Skeletal muscle satellite cell (primary cell): ENCODE measurements around the gene CTDSPL2.
"Not testable (repeated sequence)": the region's sequence is repeated elsewhere in the genome, so short reads cannot be mapped to it uniquely, and the experiment has no call there.

Experiments used
- H3K27me3 ChIP-seq: 2 replicates; pipeline ENCODE4 v1.7.0; 2013; ENCODE audit warnings: low read length; ENCODE audit not compliant: control insufficient read depth, insufficient read depth
- H3K36me3 ChIP-seq: 2 replicates; pipeline ENCODE4 v1.7.0; 2013; ENCODE audit warnings: mild to moderate bottlenecking, control low read depth, low read length; ENCODE audit not compliant: insufficient read depth
- H3K4me1 ChIP-seq: 2 replicates; pipeline ENCODE4 v1.7.0; 2013; ENCODE audit warnings: low read length; ENCODE audit not compliant: control insufficient read depth, insufficient read depth
- H3K4me2 ChIP-seq: 2 replicates; pipeline ENCODE4 v1.7.0; 2013; ENCODE audit warnings: mild to moderate bottlenecking, low read length
- H3K4me3 ChIP-seq: 2 replicates; pipeline ENCODE4 v1.7.0; 2013; ENCODE audit warnings: low read length
- H3K9ac ChIP-seq: 2 replicates; pipeline ENCODE4 v1.7.0; 2013; ENCODE audit warnings: mild to moderate bottlenecking, low read depth, low read length, moderate library complexity
- H3K9me3 ChIP-seq: replicated peaks from 2 replicates; pipeline ENCODE4 v1.7.0; 2013; ENCODE audit warnings: mild to moderate bottlenecking, control low read depth, low read length

CTDSPL2 gene

DNA sequence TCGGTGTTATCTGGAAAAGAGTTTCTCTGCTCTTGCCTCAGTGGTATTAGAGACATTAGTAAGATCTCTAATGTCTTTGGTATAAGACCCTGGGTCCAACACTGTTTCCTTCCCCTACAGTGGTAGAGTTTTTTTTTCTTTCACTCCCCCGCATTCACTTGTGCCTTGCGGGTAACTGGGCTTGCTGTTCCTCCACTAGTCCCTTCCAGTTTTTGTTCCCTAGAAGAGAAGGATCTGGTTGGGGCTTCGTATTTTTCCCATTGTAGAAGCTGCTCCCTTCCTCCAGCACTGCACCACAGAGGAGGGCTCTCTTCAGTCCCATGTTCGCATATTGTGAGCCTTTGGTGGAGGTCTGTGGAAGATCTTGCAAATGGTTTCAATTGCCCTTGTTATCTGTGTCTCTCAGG, 13.7 kb downstream of the CTDSPL2 start:
- no peaks in the 10 kb centered on the region for H3K36me3 ChIP-seq

DNA sequence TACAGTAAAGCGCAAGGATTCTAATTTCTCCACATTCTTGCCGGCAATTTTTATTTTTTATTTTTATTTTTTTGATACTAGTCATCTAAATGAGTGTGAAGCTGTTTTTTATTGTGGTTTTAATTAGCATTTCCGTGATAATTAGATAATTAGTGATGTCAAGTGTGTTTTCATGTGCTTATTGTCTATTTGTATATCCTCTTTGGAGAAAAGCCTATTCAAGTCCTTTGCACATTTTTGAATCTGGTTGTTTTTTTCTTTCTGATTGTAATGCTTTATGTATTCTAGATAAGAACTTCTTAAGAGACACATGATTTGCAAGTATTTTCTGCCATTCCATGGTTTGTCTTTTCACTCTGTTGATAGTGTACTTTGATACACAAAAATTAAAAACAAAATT, 16.1 kb downstream of the CTDSPL2 start:
- H3K4me3 ChIP-seq = no peak overlapping the region
- no peaks in the 10 kb centered on the region for H3K4me1 ChIP-seq
- no peaks in the 10 kb centered on the region for H3K27me3 ChIP-seq
- peaks cover 7% of the 10 kb centered on the region for H3K36me3 ChIP-seq
- no peak overlapping the region for H3K9ac ChIP-seq
- H3K4me2 ChIP-seq = no peak overlapping the region
- no peaks in the 10 kb centered on the region for H3K9me3 ChIP-seq

More for the DNA sequence above, 13.7 kb downstream of the CTDSPL2 start:
- Histone ChIP-seq H3K9ac (no peak overlapping the region), H3K4me2 (no peak overlapping the region), H3K9me3 (no peaks in the 10 kb centered on the region), H3K4me1 (peaks cover 6% of the 10 kb centered on the region), H3K4me3 (no peak overlapping the region), H3K27me3 (no peaks in the 10 kb centered on the region)

- H3K4me2 ChIP-seq = no peak overlapping the region
- no peak overlapping the region for H3K9ac ChIP-seq
- no peaks in the 10 kb centered on the region for H3K9me3 ChIP-seq
- H3K4me1 ChIP-seq = no peaks in the 10 kb centered on the region
- H3K27me3 ChIP-seq = no peaks in the 10 kb centered on the region
- H3K4me3 ChIP-seq = no peak overlapping the region
- peaks cover 7% of the 10 kb centered on the region for H3K36me3 ChIP-seq
Observed at GRCh38 chr15:44447772-44448376, 20.4 kb downstream of the CTDSPL2 start.

DNA sequence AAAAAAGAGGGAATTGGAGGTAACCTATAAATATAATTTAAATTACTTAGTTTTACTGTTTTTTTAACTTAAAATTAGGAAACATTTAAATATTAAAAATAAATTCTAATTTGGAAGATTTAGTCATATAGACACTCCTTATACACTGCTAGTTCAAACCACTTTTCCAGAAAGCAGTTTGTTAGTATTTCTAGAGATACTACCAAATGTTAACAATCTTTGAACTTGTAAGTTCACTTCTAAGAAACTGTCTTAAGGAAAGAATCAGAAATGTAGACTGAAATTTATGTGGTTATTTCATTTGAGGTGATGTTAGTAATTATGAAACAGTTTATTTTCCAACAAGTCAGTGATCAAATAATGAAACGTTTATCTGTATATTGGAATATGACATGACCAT, 22.7 kb downstream of the CTDSPL2 start:
- no peaks in the 10 kb centered on the region for H3K27me3 ChIP-seq
- peaks cover 7% of the 10 kb centered on the region for H3K36me3 ChIP-seq
- H3K9me3 ChIP-seq = no peaks in the 10 kb centered on the region
- no peak overlapping the region for H3K4me3 ChIP-seq
- no peak overlapping the region for H3K4me2 ChIP-seq
- no peak overlapping the region for H3K9ac ChIP-seq
- no peaks in the 10 kb centered on the region for H3K4me1 ChIP-seq

DNA sequence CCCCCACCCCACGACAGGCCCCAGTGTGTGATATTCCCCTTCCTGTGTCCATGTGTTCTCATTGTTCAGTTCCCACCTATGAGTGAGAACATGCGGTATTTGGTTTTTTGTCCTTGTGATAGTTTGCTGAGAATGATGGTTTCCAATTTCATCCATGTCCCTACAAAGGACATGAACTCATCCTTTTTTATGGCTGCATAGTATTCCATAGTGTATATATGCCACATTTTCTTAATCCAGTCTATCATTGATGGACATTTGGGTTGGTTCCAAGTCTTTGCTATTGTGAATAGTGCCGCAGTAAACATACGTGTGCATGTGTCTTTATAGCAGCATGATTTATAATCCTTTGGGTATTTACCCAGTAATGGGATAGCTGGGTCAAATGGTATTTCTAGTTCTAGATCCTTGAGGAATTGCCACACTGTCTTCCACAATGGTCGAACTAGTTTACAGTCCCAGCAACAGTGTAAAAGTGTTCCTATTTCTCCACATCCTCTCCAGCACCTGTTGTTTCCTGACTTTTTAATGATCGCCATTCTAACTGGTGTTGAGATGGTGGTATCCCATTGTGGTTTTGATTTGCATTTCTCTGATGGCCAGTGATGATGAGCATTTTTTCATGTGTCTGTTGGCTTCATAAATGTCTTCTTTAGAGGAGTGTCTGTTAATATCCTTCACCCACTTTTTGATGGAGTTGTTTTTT, 26.3 kb downstream of the CTDSPL2 start:
- H3K4me3 ChIP-seq, H3K9me3 ChIP-seq, H3K4me1 ChIP-seq, H3K36me3 ChIP-seq, H3K9ac ChIP-seq, H3K4me2 ChIP-seq, H3K27me3 ChIP-seq: not testable (repeated sequence)

- Histone ChIP-seq H3K4me1 (no peaks in the 10 kb centered on the region), H3K27me3 (no peaks in the 10 kb centered on the region), H3K4me3 (no peak overlapping the region), H3K9ac (no peak overlapping the region), H3K36me3 (peaks cover 25% of the 10 kb centered on the region), H3K4me2 (no peak overlapping the region), H3K9me3 (no peaks in the 10 kb centered on the region)
Observed at GRCh38 chr15:44458429-44458828, 31.0 kb downstream of the CTDSPL2 start.

DNA sequence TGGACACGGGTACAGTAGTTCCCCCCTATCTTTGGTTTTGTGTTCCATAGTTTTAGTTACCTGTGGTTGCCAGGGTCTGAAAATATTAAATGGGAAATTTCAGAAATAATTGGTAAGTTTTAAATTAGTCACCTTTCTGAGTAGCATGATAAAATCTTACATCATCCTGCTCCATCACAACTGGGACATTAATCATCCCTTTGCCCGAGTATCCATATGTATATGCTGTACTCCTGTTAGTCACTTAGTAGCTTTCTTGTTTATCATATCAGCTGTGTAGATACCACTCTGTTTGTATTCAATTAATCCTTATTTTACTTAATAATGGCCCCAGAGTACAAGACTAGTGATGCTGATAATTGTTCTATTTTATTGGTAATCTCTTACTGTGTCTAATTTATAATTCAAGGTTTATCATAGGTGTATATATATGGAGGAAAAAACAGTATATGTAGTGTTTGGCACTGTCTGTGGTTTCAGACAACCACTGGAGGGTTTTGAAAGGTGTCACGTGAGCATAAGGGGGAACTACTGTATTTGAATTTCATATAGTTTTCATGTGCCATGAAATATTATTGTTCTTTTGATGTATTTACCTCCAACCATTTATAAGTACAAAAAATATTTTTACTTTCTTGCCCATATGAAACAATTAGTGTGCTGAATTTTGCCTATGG, 41.4 kb downstream of the CTDSPL2 start:
- Histone ChIP-seq H3K4me3 (no peak overlapping the region), H3K9ac (no peak overlapping the region)

GRCh38 chr15:44471885-44472455, 44.5 kb downstream of the CTDSPL2 start:
- no peak overlapping the region for H3K9ac ChIP-seq
- H3K36me3 ChIP-seq = no peaks in the 10 kb centered on the region
- H3K4me3 ChIP-seq = no peak overlapping the region
- no peak overlapping the region for H3K4me2 ChIP-seq
- no peaks in the 10 kb centered on the region for H3K27me3 ChIP-seq
- H3K9me3 ChIP-seq = no peaks in the 10 kb centered on the region
- peaks cover 9% of the 10 kb centered on the region for H3K4me1 ChIP-seq

More for the DNA sequence above, 41.4 kb downstream of the CTDSPL2 start:
- Histone ChIP-seq H3K36me3 (peaks cover 6% of the 10 kb centered on the region), H3K4me2 (no peak overlapping the region), H3K9me3 (no peaks in the 10 kb centered on the region), H3K4me1 (peaks cover 9% of the 10 kb centered on the region), H3K27me3 (no peaks in the 10 kb centered on the region)

DNA sequence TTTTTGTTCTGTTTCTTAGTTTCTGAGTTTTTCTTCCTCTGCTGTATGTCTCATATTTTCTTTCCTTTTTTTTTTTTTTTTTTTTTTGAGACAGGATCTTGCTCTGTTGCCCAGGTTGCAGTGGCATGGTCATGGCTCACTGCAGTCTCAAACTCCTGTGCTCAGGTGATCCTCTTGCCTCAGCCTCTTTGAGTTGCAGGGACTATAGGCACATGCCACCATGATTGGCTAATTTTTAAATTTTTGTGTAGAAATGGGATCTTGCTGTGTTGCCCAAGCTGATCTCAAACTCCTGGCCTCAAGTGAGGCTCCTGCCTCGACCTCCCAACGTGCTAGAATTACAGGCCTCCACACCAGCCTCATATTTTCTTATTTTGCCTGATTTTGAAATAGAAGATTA, 51.9 kb downstream of the CTDSPL2 start:
- Histone ChIP-seq H3K27me3 (no peaks in the 10 kb centered on the region), H3K36me3 (peaks cover 3% of the 10 kb centered on the region), H3K4me1 (no peaks in the 10 kb centered on the region), H3K9me3 (no peaks in the 10 kb centered on the region), H3K4me2 (no peak overlapping the region), H3K4me3 (no peak overlapping the region), H3K9ac (no peak overlapping the region)

- Histone ChIP-seq H3K4me3 (no peak overlapping the region), H3K4me2 (no peak overlapping the region), H3K9ac (no peak overlapping the region), H3K4me1 (no peaks in the 10 kb centered on the region), H3K36me3 (peaks cover 8% of the 10 kb centered on the region), H3K27me3 (no peaks in the 10 kb centered on the region), H3K9me3 (no peaks in the 10 kb centered on the region)
Observed at GRCh38 chr15:44482090-44482489, 54.7 kb downstream of the CTDSPL2 start.

- peaks cover 22% of the 10 kb centered on the region for H3K4me1 ChIP-seq
- H3K9ac ChIP-seq = no peak overlapping the region
- H3K27me3 ChIP-seq = no peaks in the 10 kb centered on the region
- H3K36me3 ChIP-seq = peaks cover 15% of the 10 kb centered on the region
- H3K4me3 ChIP-seq = no peak overlapping the region
- no peaks in the 10 kb centered on the region for H3K9me3 ChIP-seq
- H3K4me2 ChIP-seq = no peak overlapping the region
Observed at GRCh38 chr15:44485880-44486279, 58.5 kb downstream of the CTDSPL2 start.
